Activated CD8-positive, alpha-beta T cell treated with anti-CD3 and anti-CD28 coated beads, Interleukin-2, amount 10 ng/mL, durations not matched to agents 7 days and 5 days (primary cell): ENCODE results near the gene NF1. TPM values are rescaled to one million over a fixed set of nuclear protein-coding genes. Genes with fewer than 3 reads are reported as not detected.
"Not testable (repeated sequence)": the region's sequence is repeated elsewhere in the genome, so short reads cannot be mapped to it uniquely, and the experiment has no call there.

Source experiments
- ATAC-seq: fragments of 150-1000 bp; cut with Tn5 transposase; one replicate; pipeline ENCODE4 v1.10.0; 2021; ENCODE audit warnings: moderate library complexity
- CTCF ChIA-PET: fragments of 350-600 bp; sonication (Branson Sonifier 250); formaldehyde crosslinking; loops from one replicate; lab custom pipeline; 2021; ENCODE audit warnings: antibody characterized with exemption; lab: Charles Lee
- POLR2A ChIA-PET: fragments of 350-600 bp; sonication (Branson Sonifier 250); formaldehyde crosslinking; loops from one replicate; lab custom pipeline; 2021; ENCODE audit warnings: antibody characterized with exemption; lab: Charles Lee
- DNase-seq: peaks from one replicate; pipeline ENCODE4 v3.0.0-alpha.2; 2020
- H3K27ac Mint-ChIP-seq: one replicate; pipeline ENCODE4 v1.8.0; 2021; ENCODE audit warnings: mild to moderate bottlenecking, mixed read lengths
- H3K27me3 Mint-ChIP-seq: one replicate; pipeline ENCODE4 v1.8.0; 2021; ENCODE audit warnings: low read depth, mixed read lengths
- H3K36me3 Mint-ChIP-seq: one replicate; pipeline ENCODE4 v1.8.0; 2021; ENCODE audit warnings: low read depth, mixed read lengths
- H3K4me1 Mint-ChIP-seq: one replicate; pipeline ENCODE4 v1.8.0; 2021; ENCODE audit warnings: low read depth, mixed read lengths
- H3K4me3 Mint-ChIP-seq: one replicate; pipeline ENCODE4 v1.8.0; 2021; ENCODE audit warnings: mild to moderate bottlenecking, mixed read lengths
- H3K9me3 Mint-ChIP-seq: one replicate; pipeline ENCODE4 v1.8.0; 2022; ENCODE audit warnings: mixed read lengths; ENCODE audit not compliant: insufficient read depth
- total RNA-seq, 2 experiments: library from RNA; stranded (reverse); gene quantifications; one replicate each; pipeline ENCODE4 v1.2.3, GENCODE V29; 2021

The NF1 gene
- total RNA-seq: 10 to 100 TPM; 16.7 to 17.4 TPM

DNA sequence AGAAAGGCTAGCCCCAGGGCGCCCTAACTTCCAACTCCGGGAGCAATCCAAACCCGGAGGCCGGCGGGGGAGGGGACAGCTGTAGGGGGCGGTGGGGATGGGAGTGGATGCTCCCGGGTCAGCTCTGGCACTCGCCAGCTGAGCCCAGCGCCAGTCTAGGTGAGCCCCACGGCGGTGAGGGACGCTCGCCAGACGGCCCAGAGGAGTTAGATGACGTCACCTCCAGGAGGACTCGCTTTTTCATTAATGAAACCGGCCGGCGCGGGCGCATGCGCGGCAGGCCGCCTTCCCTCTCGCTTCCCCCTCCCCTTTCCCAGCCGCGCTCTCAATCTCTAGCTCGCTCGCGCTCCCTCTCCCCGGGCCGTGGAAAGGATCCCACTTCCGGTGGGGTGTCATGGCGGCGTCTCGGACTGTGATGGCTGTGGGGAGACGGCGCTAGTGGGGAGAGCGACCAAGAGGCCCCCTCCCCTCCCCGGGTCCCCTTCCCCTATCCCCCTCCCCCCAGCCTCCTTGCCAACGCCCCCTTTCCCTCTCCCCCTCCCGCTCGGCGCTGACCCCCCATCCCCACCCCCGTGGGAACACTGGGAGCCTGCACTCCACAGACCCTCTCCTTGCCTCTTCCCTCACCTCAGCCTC, at the start of gene NF1:
Gene NF1 (plus strand): TSS at position 378 of the 636 bp plus-strand sequence. CDS start 333 bp downstream, outside the sequence.
- DNase-seq (peak; percentile 90), ATAC-seq (peak; percentile 87)
- POLR2A ChIA-PET: no interaction called here
- H3K4me1 Mint-ChIP-seq: peaks cover 15% of the 10 kb centered on the region
- H3K4me3 Mint-ChIP-seq: peak within 1 kb of the TSS; percentile 90
- CTCF ChIA-PET: interaction anchor here (0.6 to 1.4 kb wide), 3 partner anchors 29 to 239 kb away, joined by 3 to 4 read pairs (median 4); no protein-coding TSS in a partner anchor
- no peaks in the 10 kb centered on the region for H3K36me3 Mint-ChIP-seq
- no peaks in the 10 kb centered on the region for H3K9me3 Mint-ChIP-seq
- peaks cover 3% of the 10 kb centered on the region for H3K27me3 Mint-ChIP-seq
- peak within 1 kb of the TSS; percentile 83 for H3K27ac Mint-ChIP-seq

DNA sequence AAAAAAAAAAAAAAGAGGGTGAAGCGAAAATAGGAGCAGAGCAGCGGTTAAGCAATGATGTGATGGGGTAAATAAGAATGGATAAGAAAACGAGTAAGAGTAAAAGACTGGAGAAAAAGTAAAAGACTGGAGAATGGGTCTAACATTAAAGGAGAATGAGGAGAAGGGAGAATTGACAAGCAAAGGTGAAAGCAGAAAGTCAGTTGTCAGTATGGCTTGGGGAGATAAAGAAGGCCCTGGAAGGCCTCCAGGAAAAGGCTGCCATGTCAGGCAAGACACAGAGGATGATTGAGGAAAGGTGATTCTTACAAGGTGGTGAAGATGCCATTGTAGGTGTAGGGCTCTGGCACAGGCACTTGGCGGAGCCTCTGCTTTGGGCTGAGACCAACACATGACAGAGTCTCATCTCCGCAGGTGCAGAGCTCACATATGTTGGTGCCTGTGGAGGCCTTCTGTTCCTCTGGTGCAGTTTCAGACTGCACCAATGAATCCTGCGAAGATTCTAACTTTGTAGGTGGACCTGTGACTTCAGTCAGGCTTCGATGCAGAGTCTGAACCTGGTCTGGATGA, 47.8 kb upstream of the NF1 start:
- ATAC-seq, POLR2A ChIA-PET, DNase-seq, H3K9me3 Mint-ChIP-seq, H3K4me3 Mint-ChIP-seq, H3K36me3 Mint-ChIP-seq, H3K4me1 Mint-ChIP-seq, H3K27ac Mint-ChIP-seq, H3K27me3 Mint-ChIP-seq, CTCF ChIA-PET: not testable (repeated sequence)

GRCh38 chr17:31048142-31048541, 46.6 kb upstream of the NF1 start:
- no peak overlapping the region for H3K4me3 Mint-ChIP-seq
- no peaks in the 10 kb centered on the region for H3K36me3 Mint-ChIP-seq
- ATAC-seq (no peak), DNase-seq (no peak)
- H3K27me3 Mint-ChIP-seq: peaks cover 5% of the 10 kb centered on the region
- POLR2A ChIA-PET: no interaction called here
- no peaks in the 10 kb centered on the region for H3K9me3 Mint-ChIP-seq
- peaks cover 14% of the 10 kb centered on the region for H3K4me1 Mint-ChIP-seq
- no peak overlapping the region for H3K27ac Mint-ChIP-seq
- CTCF ChIA-PET: no interaction called here

DNA sequence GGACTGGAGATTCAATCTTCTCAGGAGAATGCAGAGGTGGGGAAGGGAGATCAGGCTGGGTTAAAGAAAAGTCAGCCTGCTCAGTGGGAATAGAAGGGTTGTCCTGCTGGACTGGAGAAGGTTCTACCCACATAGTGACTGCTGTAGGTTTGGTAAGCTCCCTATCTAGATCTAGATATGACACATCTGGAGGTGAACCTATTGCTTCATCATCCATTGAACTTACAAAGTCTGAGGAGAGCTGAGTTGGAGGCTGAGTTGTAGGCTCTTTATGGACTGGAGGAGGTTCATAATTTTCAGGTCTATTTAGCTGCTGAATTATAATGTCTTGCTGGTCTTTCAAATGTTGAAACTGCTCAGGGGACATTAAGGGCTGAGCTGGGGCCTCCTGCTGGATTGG, 46.0 kb upstream of the NF1 start:
- no peak for DNase-seq
- H3K9me3 Mint-ChIP-seq: no peaks in the 10 kb centered on the region
- no peak overlapping the region for H3K4me3 Mint-ChIP-seq
- no peaks in the 10 kb centered on the region for H3K36me3 Mint-ChIP-seq
- H3K4me1 Mint-ChIP-seq: peaks cover 14% of the 10 kb centered on the region
- H3K27me3 Mint-ChIP-seq: peaks cover 2% of the 10 kb centered on the region
- ChIA-PET POLR2A (no interaction called here), CTCF (no interaction called here)
- no peak for ATAC-seq
- H3K27ac Mint-ChIP-seq: no peak overlapping the region

- ChIA-PET POLR2A (no interaction called here), CTCF (interaction anchor here (0.8 to 1.6 kb wide), 2 partner anchors 13 to 166 kb away, joined by 3 to 6 read pairs; no protein-coding TSS in a partner anchor)
- no peak overlapping the region for H3K4me3 Mint-ChIP-seq
- no peaks in the 10 kb centered on the region for H3K27me3 Mint-ChIP-seq
- ATAC-seq: no peak
- no peak for DNase-seq
- H3K9me3 Mint-ChIP-seq: no peaks in the 10 kb centered on the region
- H3K4me1 Mint-ChIP-seq: peaks cover 14% of the 10 kb centered on the region
- H3K36me3 Mint-ChIP-seq: no peaks in the 10 kb centered on the region
- H3K27ac Mint-ChIP-seq: no peak overlapping the region
Measured at GRCh38 chr17:31050948-31051347, 43.8 kb upstream of the NF1 start.

DNA sequence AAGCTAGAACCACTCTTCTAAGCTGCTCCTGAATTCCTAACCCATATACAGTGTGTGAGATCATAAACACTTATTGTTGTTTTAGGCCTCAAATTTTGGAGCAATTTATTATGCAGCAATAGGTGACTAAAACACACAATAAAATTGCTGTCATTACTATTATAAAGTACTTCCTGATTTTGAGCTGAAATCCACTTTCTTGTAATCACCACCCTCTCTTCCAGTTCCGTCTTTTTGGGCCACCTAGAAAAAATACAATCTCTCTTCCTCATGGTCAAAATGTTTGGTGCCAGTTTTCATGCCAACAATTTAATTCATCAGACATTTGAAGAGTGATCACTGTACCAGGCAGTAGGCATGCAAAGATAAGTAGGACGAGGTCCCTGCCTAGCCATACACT, 43.3 kb upstream of the NF1 start:
- no peaks in the 10 kb centered on the region for H3K36me3 Mint-ChIP-seq
- no peaks in the 10 kb centered on the region for H3K9me3 Mint-ChIP-seq
- peak overlapping the region; percentile 54 for H3K27ac Mint-ChIP-seq
- H3K27me3 Mint-ChIP-seq: no peaks in the 10 kb centered on the region
- POLR2A ChIA-PET: no interaction called here
- ATAC-seq (no peak), DNase-seq (no peak)
- CTCF ChIA-PET: interaction anchor here (0.8 to 1.9 kb wide), 3 partner anchors 10 to 165 kb away, joined by 3 to 6 read pairs (median 4); no protein-coding TSS in a partner anchor
- H3K4me3 Mint-ChIP-seq: no peak overlapping the region
- peaks cover 14% of the 10 kb centered on the region for H3K4me1 Mint-ChIP-seq

DNA sequence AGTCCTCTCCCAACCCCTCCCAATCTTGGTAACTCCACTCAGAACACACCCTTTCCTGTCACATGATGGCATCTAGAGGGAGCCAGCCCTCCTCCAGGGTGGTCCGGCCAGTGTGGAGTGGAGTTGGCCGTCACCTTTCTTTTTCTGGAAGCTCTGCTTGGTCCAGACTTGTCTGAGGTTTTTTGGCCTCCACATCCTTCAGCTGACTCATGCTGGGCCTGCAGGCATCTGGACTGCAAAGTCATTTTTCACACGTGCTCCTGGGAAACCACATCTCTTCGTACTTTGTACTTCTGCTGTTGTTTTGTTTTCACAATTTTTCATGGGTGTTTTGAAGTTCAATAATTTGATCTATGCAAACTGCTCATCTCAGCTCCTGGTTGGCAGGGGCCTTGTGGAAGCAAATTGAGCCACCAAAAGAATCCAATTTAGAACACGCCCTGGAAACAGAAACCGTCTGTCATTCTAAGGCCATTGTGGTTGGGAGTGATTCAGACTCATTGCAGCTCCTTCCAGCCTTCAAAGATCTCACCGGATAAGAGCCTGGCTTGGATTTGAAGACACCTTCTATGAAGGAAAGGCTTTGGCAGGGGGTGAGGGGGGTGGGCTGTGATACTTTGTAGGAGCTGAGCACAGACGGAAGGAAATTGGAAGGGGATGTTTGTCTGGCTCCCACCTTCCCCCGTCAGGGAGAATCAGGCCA, 42.4 kb upstream of the NF1 start:
- Mint-ChIP-seq H3K27ac (no peak overlapping the region), H3K36me3 (no peaks in the 10 kb centered on the region), H3K4me1 (peaks cover 14% of the 10 kb centered on the region), H3K9me3 (no peaks in the 10 kb centered on the region), H3K27me3 (no peaks in the 10 kb centered on the region), H3K4me3 (no peak overlapping the region)
- no peak for DNase-seq
- ChIA-PET POLR2A (no interaction called here), CTCF (interaction anchor here (1.6 to 1.9 kb wide), 2 partner anchors 9 to 164 kb away, joined by 4 to 6 read pairs; no protein-coding TSS in a partner anchor)
- ATAC-seq: no peak

DNA sequence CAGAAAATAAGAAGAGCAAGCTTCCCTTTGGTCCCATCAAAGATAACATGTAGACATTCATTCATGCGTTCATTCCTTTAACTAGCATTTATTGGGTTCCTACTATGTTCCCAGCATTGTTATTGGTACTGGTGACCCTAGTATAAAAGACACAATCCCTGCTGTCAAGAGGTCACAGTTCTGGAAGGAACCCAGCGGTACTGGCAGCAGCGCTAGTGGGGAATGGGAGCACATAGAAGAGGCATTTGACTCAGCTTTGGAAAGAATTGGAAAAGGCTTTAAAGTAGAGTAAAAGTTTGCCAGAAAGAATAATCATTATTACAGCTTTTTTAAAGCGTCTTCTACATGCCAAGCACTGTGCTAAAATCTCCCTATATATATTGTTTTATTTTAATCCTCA, 41.7 kb upstream of the NF1 start:
- Mint-ChIP-seq H3K27me3 (no peaks in the 10 kb centered on the region), H3K9me3 (no peaks in the 10 kb centered on the region), H3K36me3 (no peaks in the 10 kb centered on the region), H3K27ac (no peak overlapping the region), H3K4me3 (no peak overlapping the region), H3K4me1 (peaks cover 14% of the 10 kb centered on the region)
- no peak for DNase-seq
- ChIA-PET POLR2A (no interaction called here), CTCF (interaction anchor here (1.9 kb wide), 1 partner anchor 8 kb away, joined by 4 read pairs; no protein-coding TSS in a partner anchor)
- ATAC-seq: no peak

DNA sequence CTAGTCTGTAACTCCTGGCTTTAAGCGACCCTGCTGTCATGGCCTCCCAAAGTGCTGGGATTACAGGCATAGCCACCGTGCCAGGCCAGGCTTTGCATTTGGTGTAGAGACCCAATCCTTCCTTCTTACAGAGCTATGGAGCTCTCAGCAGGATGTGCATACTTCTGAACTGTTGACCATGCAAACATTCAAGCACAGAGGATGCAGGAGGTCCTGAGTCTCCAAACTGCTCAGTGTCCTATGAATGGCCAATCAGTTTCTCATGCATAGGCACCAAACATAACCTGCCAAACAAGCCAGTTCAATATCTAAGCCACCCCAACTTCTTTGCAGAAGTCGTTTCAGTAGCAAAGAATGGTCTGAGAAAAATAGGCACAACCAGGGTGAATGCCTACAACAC, 40.0 kb upstream of the NF1 start:
- H3K27ac Mint-ChIP-seq: no peak overlapping the region
- H3K9me3 Mint-ChIP-seq: no peaks in the 10 kb centered on the region
- H3K4me1 Mint-ChIP-seq: peaks cover 14% of the 10 kb centered on the region
- DNase-seq (no peak), ATAC-seq (no peak)
- H3K36me3 Mint-ChIP-seq: no peaks in the 10 kb centered on the region
- H3K4me3 Mint-ChIP-seq: no peak overlapping the region
- H3K27me3 Mint-ChIP-seq: no peaks in the 10 kb centered on the region
- ChIA-PET POLR2A (no interaction called here), CTCF (no interaction called here)

DNA sequence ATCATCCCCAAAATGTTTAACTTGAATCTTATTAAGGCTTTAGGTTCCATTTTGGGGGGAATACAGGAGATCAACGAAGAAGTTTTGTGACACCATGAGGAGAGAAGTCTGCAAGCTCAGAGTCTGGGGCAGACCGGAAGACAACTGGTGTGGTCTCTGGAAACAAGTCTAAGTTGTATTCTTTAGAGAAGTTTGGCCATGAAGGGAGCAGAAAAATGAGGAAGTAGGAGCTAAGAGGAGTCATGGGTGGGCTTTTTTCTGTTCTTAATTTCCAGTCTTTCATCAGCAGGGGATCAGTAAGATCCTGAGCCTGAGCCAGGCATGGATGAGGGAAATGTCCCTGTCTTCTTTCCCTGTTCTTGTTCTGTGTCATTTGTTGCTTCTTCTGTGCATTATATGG, 35.8 kb upstream of the NF1 start:
- CTCF ChIA-PET: no interaction called here
- H3K27ac Mint-ChIP-seq: no peak overlapping the region

DNA sequence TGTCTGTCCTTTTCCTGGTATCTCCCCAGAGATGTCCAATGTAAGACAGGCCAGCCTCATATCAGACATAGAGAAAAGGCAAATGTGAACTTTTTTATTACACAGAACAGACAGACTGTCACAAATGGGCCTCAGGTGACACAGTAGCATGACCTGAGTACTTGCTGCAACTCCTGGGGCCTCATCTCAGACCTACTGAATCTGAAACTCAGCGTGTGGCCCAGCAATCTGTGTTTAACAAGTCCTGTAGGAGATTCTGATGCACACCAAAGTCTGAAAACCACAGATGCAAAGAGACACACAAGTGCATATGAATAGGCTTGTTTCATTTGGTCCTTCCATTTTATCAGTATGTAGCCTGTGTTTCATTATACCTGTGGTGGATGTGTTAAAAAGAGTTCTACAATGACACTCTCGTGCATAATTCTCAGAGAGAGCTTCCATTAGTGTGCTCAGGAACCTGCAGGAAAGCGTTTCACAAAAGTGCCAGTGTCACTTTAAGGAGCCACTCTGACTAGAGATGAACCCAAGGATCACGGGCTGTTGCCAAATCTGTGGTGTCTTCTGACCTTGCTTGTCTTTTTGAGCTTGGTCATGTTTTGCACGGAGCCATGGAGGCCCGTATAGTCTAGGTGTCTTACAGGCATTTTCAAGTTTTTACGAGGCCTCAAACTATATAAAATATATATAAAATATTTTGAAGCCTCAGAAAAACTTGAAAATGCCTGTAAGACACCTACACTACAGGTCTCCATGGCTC, 33.8 kb upstream of the NF1 start:
- no peak overlapping the region for H3K27ac Mint-ChIP-seq
- no peaks in the 10 kb centered on the region for H3K9me3 Mint-ChIP-seq
- H3K4me3 Mint-ChIP-seq: no peak overlapping the region
- DNase-seq (no peak), ATAC-seq (no peak)
- no peaks in the 10 kb centered on the region for H3K36me3 Mint-ChIP-seq
- ChIA-PET CTCF (interaction anchor here (1.2 to 1.4 kb wide), 2 partner anchors 9 to 155 kb away, joined by 3 to 4 read pairs; no protein-coding TSS in a partner anchor), POLR2A (no interaction called here)
- no peaks in the 10 kb centered on the region for H3K4me1 Mint-ChIP-seq
- peaks cover 2% of the 10 kb centered on the region for H3K27me3 Mint-ChIP-seq

More for the DNA sequence above, 35.8 kb upstream of the NF1 start:
- ATAC-seq (no peak), DNase-seq (no peak)
- Mint-ChIP-seq H3K4me1 (no peaks in the 10 kb centered on the region), H3K36me3 (no peaks in the 10 kb centered on the region), H3K9me3 (no peaks in the 10 kb centered on the region), H3K27me3 (no peaks in the 10 kb centered on the region), H3K4me3 (no peak overlapping the region)
- POLR2A ChIA-PET: no interaction called here
